OCI-LY1 (cell line): ENCODE measurements around the gene MARK3.

Experiments used
- H2AFZ ChIP-seq: fragments of 200-600 bp; sonication (generic), shearing (Covaris generic); 2 replicates; pipeline ENCODE4 v1.6.0; 2014; ENCODE audit warnings: antibody characterized with exemption, mild to moderate bottlenecking, low read length
- H3F3A ChIP-seq: fragments of 200-600 bp; sonication (generic), shearing (Covaris generic); 2 replicates; pipeline ENCODE4 v1.6.0; 2014; ENCODE audit warnings: mild to moderate bottlenecking, antibody characterized with exemption, low read length, moderate library complexity; ENCODE audit not compliant: insufficient read depth
- H3K27ac ChIP-seq: fragments of 200-600 bp; sonication (generic); 2 replicates; pipeline ENCODE4 v1.5.1; 2014; ENCODE audit warnings: low read length, mixed run types, mild to moderate bottlenecking, low read depth; ENCODE audit not compliant: poor library complexity, severe bottlenecking
- H3K27me3 ChIP-seq: fragments of 200-600 bp; sonication (generic); 2 replicates; pipeline ENCODE4 v1.6.0; 2014; ENCODE audit warnings: antibody characterized with exemption, mild to moderate bottlenecking, low read length, moderate library complexity; ENCODE audit not compliant: insufficient read depth
- H3K36me3 ChIP-seq: fragments of 200-600 bp; sonication (generic); 2 replicates; pipeline ENCODE4 v1.6.1; 2014; ENCODE audit warnings: mild to moderate bottlenecking, antibody characterized with exemption, low read length, moderate library complexity, mixed read lengths; ENCODE audit not compliant: insufficient read depth
- H3K4me1 ChIP-seq: fragments of 200-600 bp; sonication (generic); 2 replicates; pipeline ENCODE4 v1.5.1; 2014; ENCODE audit warnings: mild to moderate bottlenecking, low read length, moderate library complexity; ENCODE audit not compliant: insufficient read depth, severe bottlenecking
- H3K4me2 ChIP-seq: fragments of 200-600 bp; sonication (generic), shearing (Covaris generic); 2 replicates; pipeline ENCODE4 v1.6.1; 2014; ENCODE audit warnings: low read length
- H3K4me3 ChIP-seq: fragments of 200-600 bp; sonication (generic); 2 replicates; pipeline ENCODE4 v1.5.1; 2014; ENCODE audit warnings: low read length, low read depth, mild to moderate bottlenecking, mixed read lengths; ENCODE audit not compliant: poor library complexity, severe bottlenecking
- H3K79me2 ChIP-seq: fragments of 200-600 bp; shearing (Covaris generic); 2 replicates; pipeline ENCODE4 v1.6.1; 2016; ENCODE audit warnings: mixed run types, low read length, mixed read lengths; ENCODE audit not compliant: insufficient read depth
- H3K9ac ChIP-seq: fragments of 200-600 bp; sonication (generic), shearing (Covaris generic); 2 replicates; pipeline ENCODE4 v1.6.1; 2014; ENCODE audit warnings: mild to moderate bottlenecking, low read length, mixed read lengths
- H3K9me2 ChIP-seq: fragments of 200-600 bp; sonication (generic), shearing (Covaris generic); 2 replicates; pipeline ENCODE4 v1.6.1; 2014; ENCODE audit warnings: low read depth, mild to moderate bottlenecking, low read length, mixed read lengths
- H3K9me3 ChIP-seq: fragments of 200-600 bp; shearing (Covaris generic); 2 replicates; pipeline ENCODE4 v1.6.1; 2014; ENCODE audit warnings: low read length, mixed read lengths
- H4K20me1 ChIP-seq: fragments of 200-600 bp; sonication (generic), shearing (Covaris generic); 2 replicates; pipeline ENCODE4 v1.6.0; 2016; ENCODE audit warnings: mild to moderate bottlenecking, low read length; ENCODE audit not compliant: insufficient read depth
- EZH2 ChIP-seq: fragments of 200-600 bp; sonication (generic), shearing (Covaris generic); IDR thresholded peaks from 2 replicates; pipeline ENCODE4 v1.8.0; 2017; ENCODE audit warnings: borderline replicate concordance, mixed run types, mild to moderate bottlenecking, antibody characterized with exemption, low read length, moderate library complexity, mixed read lengths
- TF ChIP-seq, protein P1 (sequence below): fragments of 200-600 bp; sonication (generic), shearing (Covaris generic); IDR thresholded peaks from 2 replicates; pipeline ENCODE4 v1.5.1; 2017; ENCODE audit warnings: mild to moderate bottlenecking, antibody characterized with exemption, low read length, moderate library complexity, mixed read lengths

MARK3 gene

DNA sequence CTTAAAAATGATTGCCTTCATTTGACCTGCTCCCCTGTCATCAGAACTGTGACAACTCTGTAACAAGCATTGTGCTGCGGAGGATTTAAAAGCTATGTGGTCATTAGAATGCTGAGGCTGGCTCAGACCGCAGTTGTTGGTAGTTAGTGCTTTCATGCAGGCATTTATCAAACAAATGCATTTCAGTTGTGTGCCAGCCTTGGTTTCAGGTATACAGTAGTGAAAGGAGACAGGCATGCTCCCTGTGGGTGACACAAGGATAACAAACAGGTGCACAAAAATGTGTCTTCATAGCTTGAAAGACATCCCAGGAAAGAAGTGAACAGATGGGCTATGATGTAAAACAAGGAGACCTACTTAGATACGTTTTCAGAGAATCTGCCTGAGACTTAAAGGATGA lies 60.6 kb downstream of the MARK3 start:
- no peak overlapping the region for H3K27ac ChIP-seq
- H3K36me3 ChIP-seq, result peaks cover 4% of the 10 kb centered on the region; the same call in 1 of the 2 replicates
- H2AFZ ChIP-seq, result no peak overlapping the region
- peaks cover 20% of the 10 kb centered on the region for H3K79me2 ChIP-seq
- no peaks in the 10 kb centered on the region for H3F3A ChIP-seq
- no peak overlapping the region for H3K4me3 ChIP-seq
- no peaks in the 10 kb centered on the region for H3K27me3 ChIP-seq
- no peaks in the 10 kb centered on the region for H3K9me2 ChIP-seq
- H4K20me1 ChIP-seq, result peaks cover 3% of the 10 kb centered on the region; the same call in 1 of the 2 replicates
- no peak overlapping the region for H3K4me2 ChIP-seq
- no peak for TF ChIP-seq EZH2
- TF ChIP-seq, protein P1, sequence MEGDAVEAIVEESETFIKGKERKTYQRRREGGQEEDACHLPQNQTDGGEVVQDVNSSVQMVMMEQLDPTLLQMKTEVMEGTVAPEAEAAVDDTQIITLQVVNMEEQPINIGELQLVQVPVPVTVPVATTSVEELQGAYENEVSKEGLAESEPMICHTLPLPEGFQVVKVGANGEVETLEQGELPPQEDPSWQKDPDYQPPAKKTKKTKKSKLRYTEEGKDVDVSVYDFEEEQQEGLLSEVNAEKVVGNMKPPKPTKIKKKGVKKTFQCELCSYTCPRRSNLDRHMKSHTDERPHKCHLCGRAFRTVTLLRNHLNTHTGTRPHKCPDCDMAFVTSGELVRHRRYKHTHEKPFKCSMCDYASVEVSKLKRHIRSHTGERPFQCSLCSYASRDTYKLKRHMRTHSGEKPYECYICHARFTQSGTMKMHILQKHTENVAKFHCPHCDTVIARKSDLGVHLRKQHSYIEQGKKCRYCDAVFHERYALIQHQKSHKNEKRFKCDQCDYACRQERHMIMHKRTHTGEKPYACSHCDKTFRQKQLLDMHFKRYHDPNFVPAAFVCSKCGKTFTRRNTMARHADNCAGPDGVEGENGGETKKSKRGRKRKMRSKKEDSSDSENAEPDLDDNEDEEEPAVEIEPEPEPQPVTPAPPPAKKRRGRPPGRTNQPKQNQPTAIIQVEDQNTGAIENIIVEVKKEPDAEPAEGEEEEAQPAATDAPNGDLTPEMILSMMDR, result no peak
- peaks cover 4% of the 10 kb centered on the region for H3K4me1 ChIP-seq
- H3K9ac ChIP-seq, result no peak overlapping the region
- H3K9me3 ChIP-seq, result no peaks in the 10 kb centered on the region

DNA sequence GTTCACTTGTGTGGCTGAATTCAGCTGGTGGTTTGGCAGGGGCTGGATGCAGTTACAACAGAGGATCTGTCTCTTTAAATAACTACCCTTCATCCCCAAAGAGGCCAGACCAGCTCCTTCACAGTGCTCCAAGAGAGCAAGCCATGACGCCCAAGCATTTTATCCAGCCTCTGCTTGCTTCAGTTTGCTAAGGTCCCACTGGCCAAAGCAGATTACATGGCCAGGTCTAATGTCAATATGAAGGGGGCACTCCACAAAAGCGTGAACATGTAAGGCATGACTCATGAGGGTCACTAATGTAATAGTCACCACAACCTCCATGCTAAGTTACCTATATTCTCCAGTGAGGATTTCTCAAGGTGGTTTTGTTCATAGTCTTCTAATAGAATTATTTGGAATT lies 62.9 kb downstream of the MARK3 start:
- H3K4me1 ChIP-seq, result peaks cover 4% of the 10 kb centered on the region
- H3K36me3 ChIP-seq, result peaks cover 13% of the 10 kb centered on the region
- H3K4me2 ChIP-seq, result no peak overlapping the region
- peaks cover 3% of the 10 kb centered on the region; the same call in 1 of the 2 replicates for H4K20me1 ChIP-seq
- H2AFZ ChIP-seq, result no peak overlapping the region
- no peak overlapping the region for H3K27ac ChIP-seq
- H3K9ac ChIP-seq, result no peak overlapping the region
- TF ChIP-seq, protein P1, result no peak
- no peak for TF ChIP-seq EZH2
- peaks cover 15% of the 10 kb centered on the region for H3K79me2 ChIP-seq
- no peaks in the 10 kb centered on the region for H3K9me3 ChIP-seq
- no peaks in the 10 kb centered on the region for H3F3A ChIP-seq
- H3K27me3 ChIP-seq, result no peaks in the 10 kb centered on the region
- H3K4me3 ChIP-seq, result no peak overlapping the region
- H3K9me2 ChIP-seq, result no peaks in the 10 kb centered on the region

DNA sequence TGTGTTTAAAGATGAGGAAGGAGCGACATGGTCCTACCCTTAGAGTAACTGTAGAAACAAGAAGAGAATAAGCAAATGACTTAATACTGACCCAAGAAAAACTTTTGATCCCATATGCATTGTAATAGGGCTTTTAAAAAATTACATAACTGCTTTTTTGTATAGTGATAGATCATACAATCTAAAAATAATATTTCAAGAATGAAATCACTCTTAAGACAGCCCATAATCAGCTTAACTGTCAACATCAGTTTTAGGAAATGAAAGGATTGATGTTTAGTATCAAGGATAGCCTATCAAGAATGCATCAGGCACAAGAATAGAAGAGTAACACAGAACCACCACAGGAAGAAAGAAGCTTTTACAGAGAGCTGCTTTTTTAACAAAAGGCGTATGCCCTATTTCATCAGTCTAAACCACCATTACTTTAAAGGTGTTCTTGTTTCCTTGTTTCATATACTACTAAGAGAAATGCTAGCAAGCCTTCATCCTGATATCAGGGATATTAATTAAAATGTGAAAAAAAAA lies 64.5 kb downstream of the MARK3 start:
- Histone ChIP-seq H3F3A (no peaks in the 10 kb centered on the region), H3K4me2 (no peak overlapping the region), H3K27me3 (no peaks in the 10 kb centered on the region), H3K4me3 (no peak overlapping the region), H3K36me3 (peaks cover 14% of the 10 kb centered on the region), H2AFZ (no peak overlapping the region), H3K9ac (no peak overlapping the region), H3K4me1 (peaks cover 4% of the 10 kb centered on the region), H3K79me2 (peaks cover 15% of the 10 kb centered on the region), H3K9me2 (no peaks in the 10 kb centered on the region), H4K20me1 (peaks cover 3% of the 10 kb centered on the region; the same call in 1 of the 2 replicates), H3K9me3 (no peaks in the 10 kb centered on the region), H3K27ac (no peak overlapping the region)
- TF ChIP-seq EZH2, result no peak
- TF ChIP-seq, protein P1, result no peak
